ENCODE data around the gene POU2F1.

POU2F1 gene

DNA sequence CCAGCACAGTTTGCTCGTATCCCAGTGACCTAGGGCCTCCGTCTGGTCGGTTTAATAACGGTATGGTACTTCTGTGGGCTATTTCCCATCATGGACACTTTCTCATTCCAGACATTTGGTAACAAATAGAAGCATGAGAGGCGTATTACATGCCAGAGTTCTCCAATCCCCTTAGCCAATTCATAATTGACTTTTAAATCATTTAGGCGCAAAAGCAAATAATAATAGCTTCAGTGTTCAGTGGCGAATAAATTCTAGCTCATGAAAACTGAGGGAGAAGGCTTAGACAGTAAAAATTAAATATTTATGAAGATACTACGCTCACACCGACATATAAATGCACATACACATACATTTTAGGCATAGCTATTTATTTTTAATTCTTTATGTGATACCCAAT is 247.1 kb downstream of the POU2F1 start:
- H3K4me1 ChIP-seq (ENCODE audit: low read length), result no peaks in the 10 kb centered on the region
- DNase-seq, result no peak
- no peaks in the 10 kb centered on the region for H3K36me3 ChIP-seq (replicated peaks; ENCODE audit: insufficient read depth, low read length)
- H3F3A ChIP-seq (ENCODE audit: insufficient read depth, low read length), result no peaks in the 10 kb centered on the region
- H2AFZ ChIP-seq (ENCODE audit: low read length), result no peak overlapping the region
- no peak overlapping the region for H3K4me3 ChIP-seq (ENCODE audit: low read length)
- H3K27me3 ChIP-seq (replicated peaks; ENCODE audit: insufficient read depth, low read length), result no peaks in the 10 kb centered on the region
- H3K9me3 ChIP-seq (replicated peaks; ENCODE audit: insufficient read depth, low read length), result no peaks in the 10 kb centered on the region
- H3K9me2 ChIP-seq (replicated peaks; ENCODE audit: insufficient read depth, low read length), result no peaks in the 10 kb centered on the region
- no peak overlapping the region for H3K9ac ChIP-seq (ENCODE audit: low read length)
- TF ChIP-seq CTCF (IDR thresholded peaks at IDR 0.05; ENCODE audit: low read length) (no peak), EZH2 (optimal IDR thresholded peaks at IDR 0.05; ENCODE audit: low read depth, low read length) (no peak), EZH2phosphoT487 (IDR thresholded peaks at IDR 0.05; ENCODE audit: low read length) (no peak)
- no peak overlapping the region for H3K27ac ChIP-seq (ENCODE audit: low read length)
- no peaks in the 10 kb centered on the region for H3K79me2 ChIP-seq (ENCODE audit: low read length)
- H4K20me1 ChIP-seq (ENCODE audit: insufficient read depth, low read length), result no peaks in the 10 kb centered on the region
- H3K4me2 ChIP-seq (ENCODE audit: low read depth, low read length), result no peak overlapping the region

- Histone ChIP-seq H4K20me1 (ENCODE audit: insufficient read depth, low read length) (no peaks in the 10 kb centered on the region), H3K27ac (ENCODE audit: low read length) (no peak overlapping the region), H3K36me3 (replicated peaks; ENCODE audit: insufficient read depth, low read length) (no peaks in the 10 kb centered on the region), H3K9ac (ENCODE audit: low read length) (no peak overlapping the region), H3K79me2 (ENCODE audit: low read length) (no peaks in the 10 kb centered on the region), H3F3A (ENCODE audit: insufficient read depth, low read length) (no peaks in the 10 kb centered on the region), H3K27me3 (replicated peaks; ENCODE audit: insufficient read depth, low read length) (no peaks in the 10 kb centered on the region), H3K4me2 (ENCODE audit: low read depth, low read length) (no peak overlapping the region), H3K9me2 (replicated peaks; ENCODE audit: insufficient read depth, low read length) (no peaks in the 10 kb centered on the region), H3K4me3 (ENCODE audit: low read length) (no peak overlapping the region), H2AFZ (ENCODE audit: low read length) (no peak overlapping the region), H3K9me3 (replicated peaks; ENCODE audit: insufficient read depth, low read length) (no peaks in the 10 kb centered on the region), H3K4me1 (ENCODE audit: low read length) (no peaks in the 10 kb centered on the region)
- TF ChIP-seq EZH2 (optimal IDR thresholded peaks at IDR 0.05; ENCODE audit: low read depth, low read length), result no peak
- TF ChIP-seq CTCF (IDR thresholded peaks at IDR 0.05; ENCODE audit: low read length), result no peak
- TF ChIP-seq EZH2phosphoT487 (IDR thresholded peaks at IDR 0.05; ENCODE audit: low read length), result no peak
- no peak for DNase-seq
These were observed 248.7 kb downstream of the POU2F1 start for GRCh38 chr1:167469280-167469965.

DNA sequence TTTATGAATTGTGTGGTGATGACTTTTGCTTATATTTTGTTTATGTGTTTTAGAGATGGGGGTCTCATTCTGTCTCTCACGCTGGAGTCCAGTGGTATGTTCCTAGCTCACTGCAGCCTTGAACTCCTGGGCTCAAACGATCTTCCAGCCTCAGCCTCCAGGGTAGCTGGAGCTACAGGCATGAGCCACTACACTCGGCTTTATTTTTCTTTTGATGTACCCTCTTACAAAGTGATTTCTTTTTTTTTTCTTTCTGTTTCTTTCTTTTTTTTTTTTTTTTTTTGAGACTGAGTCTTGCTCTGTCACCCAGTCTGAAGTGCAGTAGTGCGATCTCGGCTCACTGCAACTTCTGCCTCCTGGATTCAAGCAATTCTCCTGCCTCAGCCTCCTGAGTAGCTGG is 250.9 kb downstream of the POU2F1 start:
- Histone ChIP-seq H3K4me2 (ENCODE audit: low read depth, low read length) (no peak overlapping the region), H3K27me3 (replicated peaks; ENCODE audit: insufficient read depth, low read length) (no peaks in the 10 kb centered on the region), H3K36me3 (replicated peaks; ENCODE audit: insufficient read depth, low read length) (no peaks in the 10 kb centered on the region), H3K4me3 (ENCODE audit: low read length) (no peak overlapping the region), H3K9ac (ENCODE audit: low read length) (no peak overlapping the region), H3K27ac (ENCODE audit: low read length) (no peak overlapping the region), H3K4me1 (ENCODE audit: low read length) (no peaks in the 10 kb centered on the region), H3K79me2 (ENCODE audit: low read length) (no peaks in the 10 kb centered on the region), H3K9me3 (replicated peaks; ENCODE audit: insufficient read depth, low read length) (no peaks in the 10 kb centered on the region), H4K20me1 (ENCODE audit: insufficient read depth, low read length) (no peaks in the 10 kb centered on the region), H3F3A (ENCODE audit: insufficient read depth, low read length) (no peaks in the 10 kb centered on the region), H2AFZ (ENCODE audit: low read length) (no peak overlapping the region), H3K9me2 (replicated peaks; ENCODE audit: insufficient read depth, low read length) (no peaks in the 10 kb centered on the region)
- TF ChIP-seq CTCF (IDR thresholded peaks at IDR 0.05; ENCODE audit: low read length) (no peak), EZH2 (optimal IDR thresholded peaks at IDR 0.05; ENCODE audit: low read depth, low read length) (no peak), EZH2phosphoT487 (IDR thresholded peaks at IDR 0.05; ENCODE audit: low read length) (no peak)
- DNase-seq, result no peak
